HEK293T (cell line): ENCODE measurements around the gene STK33.

Experiments
- ARNT ChIP-seq: fragments of 450-650 bp; IDR thresholded peaks from 2 replicates; pipeline ENCODE4 v1.6.1; 2017; ENCODE audit warnings: mild to moderate bottlenecking
- BHLHE40 ChIP-seq: fragments of 450-650 bp; IDR thresholded peaks from 2 replicates; pipeline ENCODE4 v1.6.1; 2016; ENCODE audit warnings: mild to moderate bottlenecking, moderate library complexity, borderline replicate concordance
- CTBP1 ChIP-seq: fragments of 450-650 bp; IDR thresholded peaks from 2 replicates; pipeline ENCODE4 v1.6.1; 2016; ENCODE audit warnings: borderline replicate concordance
- ELF4 ChIP-seq: fragments of 450-650 bp; IDR thresholded peaks from 2 replicates; pipeline ENCODE4 v1.6.1; 2017; ENCODE audit warnings: antibody characterized with exemption
- FOXA1 ChIP-seq: fragments of 450-650 bp; IDR thresholded peaks from 2 replicates; pipeline ENCODE4 v1.6.1; 2016; ENCODE audit warnings: mild to moderate bottlenecking
- FOXK2 ChIP-seq: fragments of 450-650 bp; IDR thresholded peaks from 2 replicates; pipeline ENCODE4 v1.6.1; 2016; ENCODE audit warnings: mild to moderate bottlenecking
- FOXM1 ChIP-seq: fragments of 450-650 bp; IDR thresholded peaks from 2 replicates; pipeline ENCODE4 v1.6.1; 2017; ENCODE audit warnings: mild to moderate bottlenecking, borderline replicate concordance
- L3MBTL2 ChIP-seq: fragments of 450-650 bp; conservative IDR thresholded peaks from 2 replicates; pipeline ENCODE4 v1.6.1; 2016; ENCODE audit warnings: mild to moderate bottlenecking
- LEF1 ChIP-seq: fragments of 450-650 bp; IDR thresholded peaks from 2 replicates; pipeline ENCODE4 v1.6.1; 2017; ENCODE audit warnings: mild to moderate bottlenecking, borderline replicate concordance
- NFRKB ChIP-seq: fragments of 450-650 bp; IDR thresholded peaks from 2 replicates; pipeline ENCODE4 v1.6.1; 2016; ENCODE audit warnings: mild to moderate bottlenecking, moderate library complexity
- PKNOX1 ChIP-seq: fragments of 450-650 bp; IDR thresholded peaks from 2 replicates; pipeline ENCODE4 v1.6.1; 2016
- SP1 ChIP-seq: fragments of 450-650 bp; IDR thresholded peaks from 2 replicates; pipeline ENCODE4 v1.6.1; 2017
- SUZ12 ChIP-seq: fragments of 450-650 bp; IDR thresholded peaks from 2 replicates; pipeline ENCODE4 v1.6.1; 2016; ENCODE audit warnings: mild to moderate bottlenecking
- ZNF384 ChIP-seq: fragments of 450-650 bp; IDR thresholded peaks from 2 replicates; pipeline ENCODE4 v1.6.1; 2016

GRCh38 chr11:8347978-8348377 lies 246.1 kb downstream of the STK33 start:
- TF ChIP-seq PKNOX1 (no peak), FOXK2 (no peak), BHLHE40 (no peak), FOXA1 (no peak), ARNT (no peak), SUZ12 (no peak), SP1 (no peak), LEF1 (no peak), FOXM1 (no peak), ELF4 (no peak), NFRKB (no peak), L3MBTL2 (no peak), ZNF384 (no peak), CTBP1 (no peak)
